BLaER1 (cell line): ENCODE measurements around the gene PRKG1.

Experiments
- H3K27ac ChIP-seq: shearing (Covaris generic); formaldehyde crosslinking; 2 replicates; pipeline ENCODE4 v1.8.1; 2022
- H3K27me3 ChIP-seq: shearing (Covaris generic); formaldehyde crosslinking; 2 replicates; pipeline ENCODE4 v1.8.1; 2022
- H3K36me3 ChIP-seq: shearing (Covaris generic); formaldehyde crosslinking; 2 replicates; pipeline ENCODE4 v1.8.1; 2022
- H3K4me1 ChIP-seq: shearing (Covaris generic); formaldehyde crosslinking; 2 replicates; pipeline ENCODE4 v1.8.1; 2022
- H3K4me2 ChIP-seq: shearing (Covaris generic); formaldehyde crosslinking; 2 replicates; pipeline ENCODE4 v1.8.1; 2022
- H3K4me3 ChIP-seq: shearing (Covaris generic); formaldehyde crosslinking; 2 replicates; pipeline ENCODE4 v1.8.1; 2022
- H3K9ac ChIP-seq: shearing (Covaris generic); formaldehyde crosslinking; 2 replicates; pipeline ENCODE4 v1.8.1; 2022
- H3K9me3 ChIP-seq: shearing (Covaris generic); formaldehyde crosslinking; 2 replicates; pipeline ENCODE4 v1.8.1; 2022
- H4K20me1 ChIP-seq: shearing (Covaris generic); formaldehyde crosslinking; 2 replicates; pipeline ENCODE4 v1.8.1; 2022
- Cebpa-rat ChIP-seq: shearing (Covaris generic); IDR thresholded peaks from 2 replicates; pipeline ENCODE4 v1.8.1; 2022

The PRKG1 gene

DNA sequence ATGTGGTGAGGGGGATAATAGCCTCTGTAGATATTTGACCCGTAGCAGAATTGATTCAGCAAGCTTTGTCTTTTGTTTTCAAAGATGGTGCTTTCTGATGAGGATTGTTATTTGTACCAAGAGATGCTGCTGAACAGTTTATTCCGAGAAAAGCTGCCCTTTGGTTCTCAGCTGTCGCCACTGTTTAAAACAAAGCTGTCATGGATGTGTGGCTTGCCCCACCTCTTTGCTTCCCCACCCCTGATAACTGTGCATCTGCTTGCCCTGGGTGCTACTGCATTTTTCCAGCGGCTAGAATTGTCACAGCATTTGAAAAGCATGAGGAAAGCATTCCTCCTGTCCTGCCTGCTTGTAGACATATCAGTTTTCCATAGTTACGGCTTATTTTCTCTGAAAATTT lies 852.0 kb downstream of the PRKG1 start:
- no peak overlapping the region for H3K4me3 ChIP-seq
- no peaks in the 10 kb centered on the region for H3K36me3 ChIP-seq
- no peaks in the 10 kb centered on the region for H3K9me3 ChIP-seq
- H3K27me3 ChIP-seq = no peaks in the 10 kb centered on the region
- H3K27ac ChIP-seq = no peak overlapping the region
- H3K4me2 ChIP-seq = no peak overlapping the region
- TF ChIP-seq Cebpa-rat = no peak
- H3K9ac ChIP-seq = no peak overlapping the region
- no peaks in the 10 kb centered on the region for H4K20me1 ChIP-seq
- H3K4me1 ChIP-seq = no peaks in the 10 kb centered on the region

DNA sequence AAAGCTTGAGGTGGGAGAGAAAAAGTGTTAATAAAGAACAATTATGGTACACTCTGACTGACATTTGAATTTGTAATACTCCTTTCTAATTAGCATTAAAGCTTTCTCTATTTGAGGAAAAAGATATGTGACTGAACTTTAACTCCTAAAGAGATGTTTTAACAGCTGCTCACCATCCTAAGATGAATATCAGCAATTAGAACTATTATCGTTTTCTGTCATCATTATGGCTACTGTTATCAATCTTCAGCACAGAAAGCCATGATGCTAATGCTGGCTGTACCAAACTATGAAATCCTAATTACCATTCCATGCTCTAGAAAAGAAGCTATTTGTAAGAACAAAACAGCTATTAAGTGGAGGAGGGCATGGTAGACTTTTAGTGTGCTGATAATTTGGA lies 853.9 kb downstream of the PRKG1 start:
- no peak overlapping the region for H3K27ac ChIP-seq
- H3K27me3 ChIP-seq = no peaks in the 10 kb centered on the region
- no peaks in the 10 kb centered on the region for H3K4me1 ChIP-seq
- no peak for TF ChIP-seq Cebpa-rat
- H3K36me3 ChIP-seq = no peaks in the 10 kb centered on the region
- no peaks in the 10 kb centered on the region for H4K20me1 ChIP-seq
- no peak overlapping the region for H3K4me3 ChIP-seq
- no peak overlapping the region for H3K9ac ChIP-seq
- no peaks in the 10 kb centered on the region for H3K9me3 ChIP-seq
- H3K4me2 ChIP-seq = no peak overlapping the region

GRCh38 chr10:51932530-51932929 lies 858.2 kb downstream of the PRKG1 start:
- H4K20me1 ChIP-seq = no peaks in the 10 kb centered on the region
- no peaks in the 10 kb centered on the region for H3K27me3 ChIP-seq
- no peaks in the 10 kb centered on the region for H3K4me1 ChIP-seq
- no peak overlapping the region for H3K9ac ChIP-seq
- no peak overlapping the region for H3K27ac ChIP-seq
- H3K9me3 ChIP-seq = no peaks in the 10 kb centered on the region
- H3K36me3 ChIP-seq = no peaks in the 10 kb centered on the region
- TF ChIP-seq Cebpa-rat = no peak
- no peak overlapping the region for H3K4me3 ChIP-seq
- H3K4me2 ChIP-seq = no peak overlapping the region

- Histone ChIP-seq H4K20me1 (no peaks in the 10 kb centered on the region), H3K4me3 (no peak overlapping the region), H3K36me3 (no peaks in the 10 kb centered on the region), H3K9me3 (no peaks in the 10 kb centered on the region), H3K27ac (no peak overlapping the region), H3K4me1 (no peaks in the 10 kb centered on the region), H3K9ac (no peak overlapping the region), H3K27me3 (no peaks in the 10 kb centered on the region), H3K4me2 (no peak overlapping the region)
- no peak for TF ChIP-seq Cebpa-rat
Observed at GRCh38 chr10:51934373-51934772, 860.1 kb downstream of the PRKG1 start.

DNA sequence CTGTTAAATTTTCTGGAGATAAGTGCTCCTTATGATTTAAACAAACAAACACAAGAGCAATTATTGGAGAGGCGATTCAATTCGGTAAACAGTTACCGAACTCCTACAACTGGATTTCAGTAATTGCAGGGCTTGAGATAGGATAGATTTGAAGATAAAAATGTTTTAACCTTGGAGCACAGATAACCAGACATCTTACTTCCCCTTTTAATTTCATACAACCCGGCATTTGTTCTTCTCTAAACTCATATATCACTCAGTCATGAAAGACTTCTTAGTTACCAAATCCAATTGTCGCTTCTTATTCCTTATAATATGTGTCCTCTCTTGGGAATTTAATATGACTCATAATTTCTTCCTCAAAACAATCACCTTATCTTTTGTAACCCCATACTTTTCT lies 861.1 kb downstream of the PRKG1 start:
- H3K9ac ChIP-seq = no peak overlapping the region
- H3K27ac ChIP-seq = no peak overlapping the region
- no peaks in the 10 kb centered on the region for H3K27me3 ChIP-seq
- TF ChIP-seq Cebpa-rat = no peak
- no peaks in the 10 kb centered on the region for H3K9me3 ChIP-seq
- H3K36me3 ChIP-seq = no peaks in the 10 kb centered on the region
- no peak overlapping the region for H3K4me2 ChIP-seq
- no peak overlapping the region for H3K4me3 ChIP-seq
- H4K20me1 ChIP-seq = no peaks in the 10 kb centered on the region
- no peaks in the 10 kb centered on the region for H3K4me1 ChIP-seq

GRCh38 chr10:51937308-51938140 lies 863.2 kb downstream of the PRKG1 start:
- H3K36me3 ChIP-seq = no peaks in the 10 kb centered on the region
- no peaks in the 10 kb centered on the region for H4K20me1 ChIP-seq
- H3K27ac ChIP-seq = no peak overlapping the region
- H3K27me3 ChIP-seq = no peaks in the 10 kb centered on the region
- no peak for TF ChIP-seq Cebpa-rat
- no peak overlapping the region for H3K4me2 ChIP-seq
- no peak overlapping the region for H3K4me3 ChIP-seq
- no peak overlapping the region for H3K9ac ChIP-seq
- H3K9me3 ChIP-seq = no peaks in the 10 kb centered on the region
- no peaks in the 10 kb centered on the region for H3K4me1 ChIP-seq

GRCh38 chr10:51950371-51950995 lies 876.2 kb downstream of the PRKG1 start:
- Histone ChIP-seq H4K20me1 (no peaks in the 10 kb centered on the region), H3K4me2 (no peak overlapping the region), H3K4me1 (no peaks in the 10 kb centered on the region), H3K9me3 (no peaks in the 10 kb centered on the region), H3K4me3 (no peak overlapping the region), H3K36me3 (no peaks in the 10 kb centered on the region), H3K27me3 (no peaks in the 10 kb centered on the region), H3K27ac (no peak overlapping the region), H3K9ac (no peak overlapping the region)
- TF ChIP-seq Cebpa-rat = no peak

- H3K4me2 ChIP-seq = no peak overlapping the region
- no peaks in the 10 kb centered on the region for H3K36me3 ChIP-seq
- H3K27me3 ChIP-seq = no peaks in the 10 kb centered on the region
- no peak for TF ChIP-seq Cebpa-rat
- H3K9ac ChIP-seq = no peak overlapping the region
- H4K20me1 ChIP-seq = no peaks in the 10 kb centered on the region
- H3K27ac ChIP-seq = no peak overlapping the region
- H3K4me1 ChIP-seq = no peaks in the 10 kb centered on the region
- no peaks in the 10 kb centered on the region for H3K9me3 ChIP-seq
- no peak overlapping the region for H3K4me3 ChIP-seq
Observed at GRCh38 chr10:51950996-51951555, 876.8 kb downstream of the PRKG1 start.

DNA sequence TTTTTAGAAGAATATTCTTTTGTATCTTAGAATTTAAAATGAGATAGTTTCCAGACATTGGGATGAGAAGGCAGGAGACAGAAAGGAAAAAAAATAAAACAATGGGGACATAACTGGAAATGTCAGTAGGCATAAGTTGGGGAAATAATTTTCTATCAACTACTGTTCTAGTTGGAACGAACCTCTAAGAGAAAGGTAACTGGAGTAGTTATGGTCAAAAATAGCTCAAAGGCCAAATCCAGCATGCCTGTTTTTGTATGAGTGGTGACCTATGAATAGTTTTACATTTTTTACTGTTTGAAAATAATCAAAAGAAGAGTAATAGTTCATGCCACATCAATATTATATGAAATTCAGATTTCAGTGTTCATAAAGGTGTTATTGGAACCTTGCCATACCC lies 877.3 kb downstream of the PRKG1 start:
- Histone ChIP-seq H3K36me3 (no peaks in the 10 kb centered on the region), H3K9me3 (no peaks in the 10 kb centered on the region), H3K27me3 (no peaks in the 10 kb centered on the region), H3K27ac (no peak overlapping the region), H3K4me1 (no peaks in the 10 kb centered on the region), H3K4me3 (no peak overlapping the region), H3K9ac (no peak overlapping the region), H3K4me2 (no peak overlapping the region), H4K20me1 (no peaks in the 10 kb centered on the region)
- no peak for TF ChIP-seq Cebpa-rat

GRCh38 chr10:51952056-51952455 lies 877.8 kb downstream of the PRKG1 start:
- Histone ChIP-seq H3K4me3 (no peak overlapping the region), H3K4me1 (no peaks in the 10 kb centered on the region), H3K9me3 (no peaks in the 10 kb centered on the region), H3K27ac (no peak overlapping the region), H3K36me3 (no peaks in the 10 kb centered on the region), H4K20me1 (no peaks in the 10 kb centered on the region), H3K9ac (no peak overlapping the region), H3K4me2 (no peak overlapping the region), H3K27me3 (no peaks in the 10 kb centered on the region)
- no peak for TF ChIP-seq Cebpa-rat
